ENCODE measurements around the gene EDN2. TPM values are rescaled to one million over a fixed set of nuclear protein-coding genes. Genes with fewer than 3 reads are reported as not detected.

EDN2 gene
- total RNA-seq, result 0.08 TPM in 1 of 2 replicates, not detected in the other

GRCh38 chr1:41484402-41485241 is at the start of gene EDN2:
Gene EDN2, minus strand, starts transcription at chr1:41484683. Its CDS starts 82 bp downstream, at chr1:41484601.

Other genes starting within 250 kb of the EDN2 start
- gene SCMH1, start 242.4 kb downstream of the EDN2 start, total RNA-seq, result 15.9 and 25.7 TPM in 2 replicates
- gene FOXO6, start 123.2 kb downstream of the EDN2 start, total RNA-seq, result not detected in 2 replicates

Measured in hair follicular keratinocyte (primary cell).